NT2/D1 (cell line): ENCODE data around the gene LTB4R.

Experiments used
- DNase-seq: peaks from one replicate; pipeline ENCODE4 v3.0.0-alpha.2; 2011; ENCODE audit warnings: low read depth, low spot score
- H3K27me3 ChIP-seq: 2 replicates; pipeline ENCODE4 v1.6.0; 2011; ENCODE audit warnings: mild to moderate bottlenecking; ENCODE audit not compliant: insufficient read length, insufficient read depth
- H3K36me3 ChIP-seq: 2 replicates; pipeline ENCODE4 v1.6.1; 2011; ENCODE audit warnings: mild to moderate bottlenecking, low read length, mixed read lengths; ENCODE audit not compliant: insufficient read depth, insufficient read length
- H3K4me1 ChIP-seq: 2 replicates; pipeline ENCODE4 v1.5.1; 2011; ENCODE audit not compliant: insufficient read depth, insufficient read length
- H3K4me3 ChIP-seq: 2 replicates; pipeline ENCODE4 v1.5.1; 2011; ENCODE audit warnings: low read depth; ENCODE audit not compliant: insufficient read length
- H3K9ac ChIP-seq: 2 replicates; pipeline ENCODE4 v1.6.0; 2011; ENCODE audit warnings: low read depth; ENCODE audit not compliant: insufficient read length
- H3K9me3 ChIP-seq: 2 replicates; pipeline ENCODE4 v1.5.1; 2011; ENCODE audit warnings: mild to moderate bottlenecking, low read length; ENCODE audit not compliant: insufficient read depth
- SUZ12 ChIP-seq: IDR thresholded peaks from 2 replicates; pipeline ENCODE4 v1.6.1; 2011; ENCODE audit not compliant: insufficient read length, insufficient read depth; ENCODE audit errors: extremely low read depth
- YY1 ChIP-seq: IDR thresholded peaks from 2 replicates; pipeline ENCODE4 v1.6.1; 2011; ENCODE audit not compliant: insufficient read length, insufficient read depth
- ZNF274 ChIP-seq: IDR thresholded peaks from 2 replicates; pipeline ENCODE4 v1.6.1; 2011; ENCODE audit warnings: mild to moderate bottlenecking, low read depth, low read length

LTB4R gene

GRCh38 chr14:24314377-24315193 lies 3.3 kb downstream of the LTB4R start:
- no peak for TF ChIP-seq YY1
- no peak for TF ChIP-seq SUZ12
- no peak for TF ChIP-seq ZNF274
- H3K4me1 ChIP-seq, result no peaks in the 10 kb centered on the region
- no peaks in the 10 kb centered on the region for H3K9me3 ChIP-seq
- no peaks in the 10 kb centered on the region for H3K27me3 ChIP-seq
- no peak for DNase-seq
- peaks cover 49% of the 10 kb centered on the region for H3K36me3 ChIP-seq
- no peak overlapping the region for H3K4me3 ChIP-seq
- no peak overlapping the region for H3K9ac ChIP-seq

GRCh38 chr14:24315243-24315806 lies 4.0 kb downstream of the LTB4R start:
- H3K9me3 ChIP-seq, result no peaks in the 10 kb centered on the region
- no peak for DNase-seq
- TF ChIP-seq YY1 (no peak), ZNF274 (no peak), SUZ12 (no peak)
- H3K36me3 ChIP-seq, result peaks cover 42% of the 10 kb centered on the region
- H3K27me3 ChIP-seq, result no peaks in the 10 kb centered on the region
- no peak overlapping the region for H3K9ac ChIP-seq
- no peak overlapping the region for H3K4me3 ChIP-seq
- no peaks in the 10 kb centered on the region for H3K4me1 ChIP-seq

- H3K9ac ChIP-seq, result no peak overlapping the region
- H3K36me3 ChIP-seq, result peaks cover 35% of the 10 kb centered on the region
- no peaks in the 10 kb centered on the region for H3K9me3 ChIP-seq
- no peak for DNase-seq
- H3K4me3 ChIP-seq, result no peak overlapping the region
- no peaks in the 10 kb centered on the region for H3K4me1 ChIP-seq
- no peaks in the 10 kb centered on the region for H3K27me3 ChIP-seq
- TF ChIP-seq SUZ12 (no peak), ZNF274 (no peak), YY1 (no peak)
Measured at GRCh38 chr14:24315807-24316596, 4.7 kb downstream of the LTB4R start.

GRCh38 chr14:24316597-24316950 lies 5.3 kb downstream of the LTB4R start:
- TF ChIP-seq ZNF274, result no peak
- no peak for TF ChIP-seq YY1
- TF ChIP-seq SUZ12, result no peak
- Histone ChIP-seq H3K27me3 (no peaks in the 10 kb centered on the region), H3K4me3 (no peak overlapping the region)

GRCh38 chr14:24317141-24317928 lies 6.0 kb downstream of the LTB4R start:
- no peak overlapping the region for H3K9ac ChIP-seq
- H3K4me3 ChIP-seq, result no peak overlapping the region
- H3K4me1 ChIP-seq, result no peaks in the 10 kb centered on the region
- H3K36me3 ChIP-seq, result peaks cover 22% of the 10 kb centered on the region
- H3K27me3 ChIP-seq, result no peaks in the 10 kb centered on the region
- TF ChIP-seq SUZ12, result no peak
- TF ChIP-seq ZNF274, result no peak
- no peak for TF ChIP-seq YY1
- no peaks in the 10 kb centered on the region for H3K9me3 ChIP-seq
- no peak for DNase-seq

More at GRCh38 chr14:24316597-24316950, 5.3 kb downstream of the LTB4R start:
- H3K9ac ChIP-seq, result no peak overlapping the region
- H3K4me1 ChIP-seq, result no peaks in the 10 kb centered on the region
- H3K9me3 ChIP-seq, result no peaks in the 10 kb centered on the region
- no peak for DNase-seq
- H3K36me3 ChIP-seq, result peaks cover 29% of the 10 kb centered on the region

GRCh38 chr14:24321212-24321975 lies 10.1 kb downstream of the LTB4R start:
- no peak overlapping the region for H3K4me3 ChIP-seq
- H3K9me3 ChIP-seq, result no peaks in the 10 kb centered on the region
- DNase-seq, result no peak
- H3K36me3 ChIP-seq, result peaks cover 1% of the 10 kb centered on the region
- no peaks in the 10 kb centered on the region for H3K4me1 ChIP-seq
- H3K27me3 ChIP-seq, result no peaks in the 10 kb centered on the region
- TF ChIP-seq YY1 (no peak), SUZ12 (no peak), ZNF274 (no peak)
- no peak overlapping the region for H3K9ac ChIP-seq
